HG02973 (cell line): ENCODE measurements around the gene ESYT1.
"Not testable (repeated sequence)": the region's sequence is repeated elsewhere in the genome, so short reads cannot be mapped to it uniquely, and the experiment has no call there.

Experiments
- ATAC-seq: cut with Tn5 transposase; IDR thresholded peaks from one replicate; pipeline ENCODE4 v1.9.1; 2021; ENCODE audit warnings: moderate library complexity; ENCODE audit not compliant: unreplicated experiment

Gene ESYT1

DNA sequence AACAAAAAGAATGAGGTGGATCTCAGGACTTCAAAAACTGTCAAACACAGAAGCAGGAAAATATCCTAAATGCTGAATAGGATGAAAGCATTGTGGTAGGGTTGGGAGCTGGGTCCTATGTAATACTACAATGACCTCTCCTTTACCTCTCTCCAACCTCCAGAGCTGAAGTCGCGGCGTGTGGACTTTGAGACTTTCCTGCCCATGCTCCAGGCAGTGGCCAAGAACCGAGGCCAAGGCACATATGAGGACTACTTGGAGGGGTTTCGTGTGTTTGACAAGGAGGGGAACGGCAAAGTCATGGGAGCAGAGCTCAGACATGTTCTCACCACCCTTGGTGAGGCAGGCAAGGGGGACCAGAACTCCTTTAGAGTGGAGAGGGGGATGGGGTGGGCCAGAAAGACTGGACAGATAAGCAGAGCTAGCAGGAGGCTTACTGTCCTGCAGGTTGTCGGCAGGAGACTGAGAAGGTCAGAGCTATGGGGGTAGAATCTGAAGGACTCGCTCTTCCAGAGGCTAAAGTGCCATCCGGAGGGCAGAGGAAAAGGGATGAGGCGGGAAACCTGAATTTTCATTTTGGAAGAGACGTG lies 27.3 kb downstream of the ESYT1 start:
- no peak for ATAC-seq

DNA sequence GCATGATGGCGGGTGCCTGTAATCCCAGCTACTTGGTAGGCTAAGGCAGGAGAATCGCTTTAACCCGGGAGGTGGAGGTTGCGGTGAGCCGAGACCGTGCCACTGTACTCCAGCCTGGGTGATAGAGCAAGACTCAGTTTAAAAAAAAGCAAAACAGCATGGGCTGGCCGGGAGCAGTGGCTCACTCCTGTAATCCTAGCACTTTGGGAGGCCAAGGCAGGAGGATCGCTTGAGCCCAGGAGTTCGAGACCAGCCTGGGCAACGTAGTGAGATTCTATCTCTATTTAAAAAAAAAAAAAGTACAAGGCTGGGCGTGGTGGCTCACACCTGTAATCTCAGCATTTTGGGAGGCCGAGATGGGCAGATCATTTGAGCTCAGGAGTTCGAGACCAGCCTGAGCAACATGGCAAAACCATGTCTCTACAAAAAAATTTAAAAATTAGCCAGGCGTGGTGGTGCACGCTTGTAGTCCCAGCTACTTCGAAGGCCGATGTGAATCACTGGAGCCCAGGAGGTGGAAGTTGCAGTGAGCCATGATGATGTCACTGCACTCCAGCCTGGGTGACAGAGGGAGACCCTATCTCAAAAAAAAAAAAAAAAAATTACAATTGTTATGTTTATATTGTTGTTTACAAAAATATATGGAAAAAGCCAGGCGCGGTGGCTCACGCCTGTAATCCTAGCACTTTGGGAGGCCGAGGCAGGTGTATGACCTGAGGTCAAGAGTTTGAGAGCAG lies 28.6 kb downstream of the ESYT1 start:
- ATAC-seq: not testable (repeated sequence)

DNA sequence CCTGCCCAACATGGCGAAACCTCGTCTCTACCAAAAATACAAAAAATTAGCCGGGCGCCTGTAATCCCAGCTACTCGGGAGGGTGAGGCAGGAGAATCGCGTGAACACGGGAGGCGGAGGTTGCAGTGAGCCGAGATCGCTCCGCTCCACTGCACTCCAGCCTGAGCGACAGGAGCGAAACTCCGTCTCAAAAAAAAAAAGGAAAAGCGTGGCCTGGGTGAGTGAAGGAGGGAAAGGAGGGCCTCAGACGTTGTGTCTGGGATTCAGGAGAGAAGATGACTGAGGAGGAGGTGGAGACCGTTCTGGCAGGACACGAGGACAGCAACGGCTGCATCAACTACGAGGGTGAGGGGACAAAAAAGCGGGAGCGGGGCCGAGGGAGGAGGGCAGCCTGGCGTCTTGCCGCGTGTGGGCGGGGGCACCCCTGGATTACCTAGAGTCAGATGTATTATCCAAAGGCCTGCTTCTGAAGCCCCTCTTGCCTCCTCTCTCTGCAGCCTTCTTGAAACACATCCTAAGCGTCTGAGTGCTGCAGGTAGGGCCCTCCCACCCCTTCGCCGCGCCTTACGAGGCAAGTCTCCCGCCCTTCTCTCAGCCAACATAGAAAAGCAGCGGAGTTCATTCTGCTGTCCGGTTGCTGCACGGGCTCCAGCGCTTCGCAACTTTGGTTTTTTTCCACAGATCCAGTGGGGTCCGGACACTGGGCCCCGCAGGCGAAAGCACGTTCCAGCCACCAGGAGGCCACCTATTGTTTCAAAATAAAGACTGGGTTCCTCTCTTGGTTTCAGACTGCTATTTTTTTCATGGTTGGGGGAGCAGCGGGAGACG lies 29.3 kb downstream of the ESYT1 start:
- ATAC-seq: peak; percentile 35

DNA sequence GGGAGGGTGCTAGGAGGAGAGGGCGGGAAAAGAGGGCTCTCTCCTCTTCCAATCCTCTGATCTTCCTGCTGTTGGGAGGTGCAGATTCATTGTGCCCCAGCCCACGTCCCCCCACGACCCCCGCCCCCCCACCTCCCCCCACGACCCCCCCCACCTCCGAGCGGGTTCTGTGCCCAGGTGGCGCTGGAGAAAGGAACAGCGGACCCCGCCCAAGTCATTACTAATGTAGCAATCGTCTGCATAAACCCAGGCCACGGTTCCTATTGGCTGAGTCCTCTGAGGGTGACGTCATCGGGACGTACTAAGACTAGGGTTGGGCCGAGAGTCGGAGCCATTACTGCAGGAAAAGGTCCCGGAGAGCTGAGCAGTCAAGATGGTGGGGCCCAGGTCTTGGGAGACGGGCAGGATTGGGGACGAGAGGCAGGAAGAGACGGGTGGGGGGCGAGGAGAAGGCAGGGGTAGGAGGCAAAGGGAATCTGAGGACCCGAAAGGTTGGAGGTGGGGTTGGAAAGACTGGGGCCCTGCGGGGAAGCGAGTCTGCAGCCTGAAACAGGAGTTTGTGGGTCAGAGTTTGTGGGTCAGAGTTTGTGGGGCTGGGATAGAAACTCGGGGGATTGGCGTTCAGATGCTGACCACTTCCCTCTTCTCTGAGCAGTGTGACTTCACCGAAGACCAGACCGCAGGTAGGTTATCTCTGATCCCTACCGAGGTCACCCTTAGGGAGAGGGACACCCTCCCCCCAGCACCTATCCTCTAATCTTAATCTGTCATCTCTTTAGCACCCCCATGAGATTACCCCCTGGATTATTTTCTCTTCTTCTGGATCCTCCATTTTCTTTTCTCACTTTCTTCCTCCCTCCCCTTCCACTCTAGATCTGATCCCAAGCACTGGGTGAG lies 30.2 kb downstream of the ESYT1 start, which contains the start of gene MYL6:
Gene MYL6, plus strand, starts transcription at position 331 of the 897 bp plus-strand sequence. Its CDS starts 43 bp downstream, at position 374.
- peak; percentile 73 for ATAC-seq

DNA sequence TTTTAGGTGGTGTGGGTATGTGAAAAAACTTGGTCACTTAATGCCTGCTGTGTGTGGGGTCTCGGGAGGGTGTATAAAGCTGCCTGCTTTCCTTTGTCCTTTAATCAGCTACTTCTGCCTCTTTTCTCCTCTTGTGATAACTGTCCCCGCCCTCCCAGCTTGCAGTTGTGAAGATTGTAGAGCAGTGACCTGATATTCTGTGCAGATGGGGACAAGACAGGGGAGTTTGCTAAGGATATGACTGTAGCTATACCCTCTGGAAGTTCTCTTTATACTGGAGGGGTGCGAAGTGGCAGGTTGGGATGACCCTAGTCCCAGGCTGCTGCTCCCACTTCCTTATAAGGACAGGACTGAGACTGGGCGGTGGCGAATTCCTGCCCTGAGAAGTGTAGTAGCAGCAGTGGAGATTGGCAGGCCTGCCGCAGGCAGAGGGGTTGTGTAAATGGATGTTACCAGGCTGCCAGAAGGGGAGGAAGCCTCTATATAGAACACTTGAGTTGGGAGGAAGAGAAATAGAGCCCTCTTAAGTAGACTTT lies 30.9 kb downstream of the ESYT1 start:
- no peak for ATAC-seq

DNA sequence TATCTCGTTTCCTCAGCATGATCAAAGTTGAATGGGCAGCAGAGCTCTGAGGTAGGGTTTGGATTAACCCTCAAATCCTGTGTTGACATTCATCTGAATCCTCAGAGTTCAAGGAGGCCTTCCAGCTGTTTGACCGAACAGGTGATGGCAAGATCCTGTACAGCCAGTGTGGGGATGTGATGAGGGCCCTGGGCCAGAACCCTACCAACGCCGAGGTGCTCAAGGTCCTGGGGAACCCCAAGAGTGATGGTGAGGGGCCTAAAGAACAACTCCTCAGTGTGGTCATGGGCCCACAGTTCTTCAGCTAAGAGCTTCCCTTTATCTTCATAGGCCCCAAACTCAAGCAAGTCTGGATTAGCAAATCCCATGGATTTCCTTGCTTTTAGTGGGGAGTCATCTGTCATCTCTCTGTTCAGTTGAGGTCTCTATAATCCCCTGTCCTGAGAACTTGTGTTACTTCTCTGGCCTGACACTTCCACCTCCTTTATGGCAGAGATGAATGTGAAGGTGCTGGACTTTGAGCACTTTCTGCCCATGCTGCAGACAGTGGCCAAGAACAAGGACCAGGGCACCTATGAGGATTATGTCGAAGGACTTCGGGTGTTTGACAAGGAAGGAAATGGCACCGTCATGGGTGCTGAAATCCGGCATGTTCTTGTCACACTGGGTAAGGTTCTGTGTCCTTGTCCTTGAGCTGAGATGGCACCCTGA lies 31.6 kb downstream of the ESYT1 start:
- ATAC-seq: no peak

DNA sequence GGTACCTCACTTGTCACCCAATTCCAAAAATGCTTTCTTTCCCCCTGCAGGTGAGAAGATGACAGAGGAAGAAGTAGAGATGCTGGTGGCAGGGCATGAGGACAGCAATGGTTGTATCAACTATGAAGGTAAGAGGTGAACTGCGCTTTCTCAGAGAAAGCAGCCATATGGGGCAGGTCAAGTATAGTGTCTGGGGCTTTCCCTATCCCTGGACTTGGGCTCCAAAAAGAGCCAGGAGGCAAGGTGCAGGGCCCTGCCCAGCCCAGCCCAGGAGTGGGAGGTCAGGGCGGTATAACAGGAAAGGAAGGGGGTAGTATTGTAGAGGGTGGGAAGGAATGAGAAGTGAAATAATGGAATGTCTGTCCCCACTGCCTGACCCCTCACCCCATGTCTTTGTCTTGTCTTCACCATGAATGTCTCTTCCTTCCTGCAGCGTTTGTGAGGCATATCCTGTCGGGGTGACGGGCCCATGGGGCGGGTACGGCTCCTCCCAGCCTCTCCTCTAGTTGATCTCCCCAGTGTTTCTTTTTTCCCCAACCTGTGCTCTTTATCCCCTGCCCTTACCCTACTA lies 32.2 kb downstream of the ESYT1 start:
- ATAC-seq: no peak

DNA sequence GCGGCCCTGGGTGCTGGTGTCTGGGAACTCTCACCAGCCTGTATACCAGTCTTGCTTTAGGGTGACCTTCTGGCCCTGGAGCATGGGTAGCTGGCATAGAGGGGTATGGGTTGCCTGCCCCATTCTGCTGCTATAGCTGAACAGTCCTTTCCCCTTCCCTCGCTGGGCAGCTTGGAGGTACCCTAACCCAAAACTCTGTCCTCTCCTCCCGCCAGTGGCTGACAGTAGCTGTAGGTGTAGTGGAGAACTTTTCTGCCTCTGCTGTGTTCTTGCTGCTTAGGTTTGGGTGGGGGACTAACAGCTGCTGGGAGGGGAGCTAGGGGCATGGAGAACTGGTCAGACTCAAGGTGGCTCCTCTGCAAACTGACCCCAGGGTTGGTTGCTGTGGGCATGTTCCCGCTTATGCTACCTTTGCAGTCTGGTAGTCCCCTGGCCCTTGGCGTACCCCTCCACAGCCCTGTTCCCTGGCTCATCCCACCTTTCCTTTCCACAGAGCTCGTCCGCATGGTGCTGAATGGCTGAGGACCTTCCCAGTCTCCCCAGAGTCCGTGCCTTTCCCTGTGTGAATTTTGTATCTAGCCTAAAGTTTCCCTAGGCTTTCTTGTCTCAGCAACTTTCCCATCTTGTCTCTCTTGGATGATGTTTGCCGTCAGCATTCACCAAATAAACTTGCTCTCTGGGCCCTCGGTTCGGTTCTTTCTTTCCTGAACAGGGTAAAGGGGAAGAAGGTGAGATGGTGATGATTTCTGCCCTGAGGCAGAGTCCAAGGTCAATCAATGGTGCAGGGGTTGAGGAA lies 33.0 kb downstream of the ESYT1 start:
- ATAC-seq: no peak

DNA sequence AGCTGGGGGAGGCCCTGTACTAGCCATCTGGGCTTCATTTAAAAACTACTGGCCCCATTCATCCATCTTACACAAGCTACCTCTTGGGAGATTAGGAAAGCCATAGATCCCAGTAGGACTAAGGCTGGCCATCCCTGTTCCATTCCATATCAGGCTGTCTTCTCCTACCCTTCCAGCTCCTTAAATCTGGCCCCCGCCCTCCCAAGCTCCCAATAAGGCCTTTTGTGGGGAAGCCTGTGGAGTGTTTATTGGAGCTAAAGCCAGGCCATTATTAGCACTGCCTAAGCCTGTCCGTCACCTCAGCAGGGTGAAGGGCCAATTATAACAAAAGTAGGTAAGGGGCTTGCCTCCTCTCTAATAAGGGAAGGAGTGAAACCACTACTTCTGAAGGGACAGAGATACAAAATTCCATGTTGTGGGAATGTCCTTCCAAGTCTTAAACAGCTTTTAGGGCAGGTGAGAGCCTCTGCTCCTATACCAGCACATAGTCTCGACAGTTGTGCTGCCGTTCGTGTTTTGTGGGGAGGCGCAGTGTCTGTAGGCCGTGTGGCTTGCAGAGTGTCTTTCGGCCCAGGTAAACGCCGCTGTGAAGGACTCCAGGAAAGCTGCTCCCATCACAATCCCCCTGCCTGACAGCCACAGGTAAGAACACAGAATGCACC lies 33.8 kb downstream of the ESYT1 start:
- no peak for ATAC-seq

DNA sequence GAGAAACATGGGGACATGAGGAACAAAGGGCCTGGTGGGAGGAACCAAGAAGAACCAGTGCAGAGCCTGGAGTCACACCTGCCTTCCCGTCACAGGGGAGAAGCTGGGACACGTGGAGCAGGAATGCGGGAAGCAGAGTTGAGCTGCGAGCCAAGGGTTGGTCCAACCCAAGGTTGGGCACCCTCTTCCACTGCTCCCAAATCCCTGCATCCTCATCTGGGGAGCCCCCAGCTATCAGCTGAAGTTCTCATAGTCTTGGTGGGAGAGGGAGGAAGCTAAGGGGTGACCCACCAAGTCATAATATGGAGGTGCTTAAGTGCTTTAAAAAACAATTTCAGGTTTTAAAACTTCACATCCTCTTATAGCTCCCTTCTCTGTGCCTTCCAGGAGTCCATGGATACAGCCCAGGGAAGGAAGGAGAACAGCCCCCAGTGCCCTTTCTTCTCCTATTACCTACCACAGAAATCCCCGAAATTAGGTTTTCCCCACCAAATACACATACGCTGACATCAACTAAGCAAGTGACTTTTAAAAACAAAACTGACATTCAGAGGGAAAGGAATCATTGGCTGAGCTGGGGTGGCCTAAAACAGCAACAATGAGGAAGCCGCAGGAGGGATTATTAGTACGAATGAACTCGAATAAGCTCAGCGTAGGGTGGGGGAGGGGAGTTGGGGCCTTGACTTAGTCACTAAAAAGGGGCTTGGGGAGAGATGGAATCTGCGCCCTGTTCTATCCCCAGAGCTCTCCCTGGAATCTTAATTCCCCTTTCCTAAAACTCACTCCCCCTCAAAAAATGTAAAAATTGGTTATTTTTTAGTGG lies 34.6 kb downstream of the ESYT1 start:
- ATAC-seq: no peak

DNA sequence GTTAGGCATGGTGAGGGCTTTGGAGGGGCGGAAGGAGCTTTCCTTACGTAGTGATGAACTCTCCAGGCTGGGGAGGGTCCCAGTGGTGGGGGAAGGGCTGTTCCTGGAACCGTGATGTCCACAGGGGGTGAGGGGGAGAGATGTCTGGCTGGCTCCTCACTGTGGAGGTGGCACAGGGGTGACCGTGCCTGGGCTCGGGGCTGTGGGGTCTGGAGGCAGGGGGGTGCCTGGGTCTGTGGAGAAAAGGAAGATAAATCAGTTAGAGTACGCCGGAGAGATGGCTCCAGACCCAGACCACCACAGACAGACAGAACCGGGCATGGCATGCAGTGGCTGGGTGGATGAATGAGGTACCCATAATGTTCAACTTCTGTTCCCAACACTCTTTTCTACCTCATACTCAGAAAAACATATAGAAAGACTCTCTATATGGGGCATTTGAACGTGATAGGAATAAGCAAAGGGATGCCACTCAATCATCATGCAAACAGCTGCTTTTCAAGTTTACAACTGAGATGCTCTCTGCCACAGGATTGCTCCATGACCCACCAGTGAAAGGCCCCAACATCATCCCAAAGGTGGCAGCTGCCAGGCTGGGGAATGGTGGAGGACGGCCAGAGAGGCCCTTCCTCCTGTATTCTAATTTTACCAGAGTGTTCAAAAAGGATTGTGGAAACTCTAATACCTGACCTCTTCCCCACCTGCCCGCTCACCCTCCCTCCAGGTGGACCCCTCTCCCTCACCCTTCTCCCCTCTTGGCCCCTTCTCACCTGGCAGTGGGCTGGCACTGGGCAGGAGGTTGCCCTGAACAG lies 35.7 kb downstream of the ESYT1 start:
- ATAC-seq: no peak

DNA sequence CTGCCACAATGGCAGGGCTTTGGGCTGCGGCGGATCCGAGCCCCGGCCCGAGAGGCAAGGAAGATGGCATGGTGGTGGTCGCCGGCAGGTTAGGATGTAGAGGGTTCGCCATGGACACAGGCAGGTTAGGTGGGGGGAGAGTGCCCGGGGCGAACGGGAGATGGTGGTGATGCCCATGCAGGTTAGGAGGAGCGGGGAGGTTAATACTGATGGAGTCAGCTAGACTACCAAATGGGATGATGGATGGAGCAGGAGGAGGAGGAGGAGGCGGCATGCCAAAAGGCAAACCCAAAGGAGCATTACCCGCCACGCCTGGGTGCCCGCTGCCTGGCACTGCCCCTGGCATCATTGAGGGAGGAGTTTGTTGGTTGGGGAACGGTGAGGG lies 36.3 kb downstream of the ESYT1 start:
- no peak for ATAC-seq

DNA sequence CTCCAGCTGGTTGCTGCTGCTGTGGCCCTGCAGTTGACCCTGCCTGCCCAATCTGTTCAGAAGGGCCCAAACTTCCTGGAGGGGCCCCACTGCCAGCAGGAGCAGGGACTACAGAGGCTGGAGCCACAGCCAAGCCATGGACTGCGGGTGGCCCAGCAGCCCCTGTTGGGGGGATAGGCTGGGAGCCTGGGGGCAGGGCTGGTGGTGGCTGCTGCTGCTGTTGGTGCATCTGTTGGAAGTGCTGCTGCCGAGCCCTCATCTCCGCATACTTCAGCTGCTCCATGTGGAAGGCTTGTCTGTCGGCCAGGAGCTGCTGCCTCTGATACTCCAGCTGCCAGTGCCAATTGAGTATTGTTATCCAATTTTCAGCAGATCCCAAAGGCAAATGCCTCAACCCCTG lies 37.3 kb downstream of the ESYT1 start:
- ATAC-seq: no peak

DNA sequence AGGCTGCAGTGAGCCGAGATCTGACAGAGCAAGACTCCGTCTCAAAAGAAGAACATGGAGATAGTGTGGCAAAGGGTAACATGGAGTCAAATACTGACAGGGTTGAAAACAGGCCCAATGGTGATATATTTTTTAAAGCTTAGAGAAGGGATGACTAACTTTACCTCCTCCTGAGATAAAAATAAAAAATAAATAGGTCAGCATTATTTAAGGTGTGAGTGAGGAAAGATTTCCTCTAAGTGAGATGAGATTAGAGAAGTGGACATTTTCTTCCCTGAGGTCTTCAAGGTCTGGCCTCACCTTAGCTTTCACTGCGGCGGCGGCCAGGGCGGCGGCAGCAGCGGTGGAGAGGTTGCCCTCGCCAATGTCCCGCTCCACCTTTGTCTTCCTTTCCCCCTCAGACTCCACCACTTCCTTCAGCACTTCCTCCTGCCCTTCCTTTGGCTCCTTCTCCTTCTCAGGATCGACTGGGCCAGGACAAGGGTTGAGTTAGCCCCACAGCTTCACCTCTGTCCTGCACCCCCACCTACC lies 41.2 kb downstream of the ESYT1 start:
- no peak for ATAC-seq

DNA sequence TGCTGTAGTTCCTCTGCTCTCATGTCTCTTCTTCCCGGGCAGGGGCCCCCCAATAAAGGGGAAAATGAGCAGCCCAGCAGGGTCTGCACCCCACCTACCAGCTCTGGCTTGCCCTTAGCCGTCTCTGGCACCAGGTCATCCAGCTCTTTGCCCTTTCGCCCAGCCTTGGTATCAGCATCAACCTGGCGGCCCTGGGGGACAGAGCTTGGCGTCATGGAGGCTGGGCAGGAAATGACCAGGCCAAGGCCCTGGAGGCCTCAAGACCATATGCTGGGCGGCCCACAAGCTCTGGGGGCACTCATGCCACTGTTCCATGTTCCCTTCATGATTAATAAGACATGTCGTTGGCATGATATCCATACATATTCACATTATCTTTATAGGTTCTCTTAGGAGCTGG lies 44.8 kb downstream of the ESYT1 start:
- ATAC-seq: no peak

DNA sequence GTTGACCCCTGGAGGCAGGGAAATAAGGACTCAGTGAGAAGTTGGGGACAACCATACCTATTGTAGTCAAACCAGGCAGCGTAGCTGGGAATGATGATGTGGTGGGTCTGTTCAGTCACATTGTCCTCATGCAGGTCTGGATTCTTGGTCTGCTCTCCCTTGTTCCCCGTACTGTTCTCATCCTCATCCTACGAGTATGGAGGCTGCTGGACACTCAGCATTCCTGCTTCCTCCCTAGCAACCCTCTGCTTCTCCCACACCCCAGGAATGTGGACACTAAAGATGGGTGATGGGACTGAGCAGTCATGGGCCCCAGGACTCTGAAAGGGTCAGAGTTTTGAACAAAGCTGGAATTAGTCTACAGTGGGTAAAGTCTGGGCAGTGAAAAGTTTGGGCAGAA lies 50.3 kb downstream of the ESYT1 start:
- ATAC-seq: no peak
